H1 (cell line): ENCODE data around the gene LNPEP. TPM values are rescaled to one million over a fixed set of nuclear protein-coding genes. Genes with fewer than 3 reads are reported as not detected.

Experiments used
- CTCF ChIA-PET: fragments of 300-600 bp; sonication (Branson Sonifier 250); formaldehyde crosslinking; loops from one replicate; lab custom pipeline; 2021; ENCODE audit not compliant: partially characterized antibody; lab: Charles Lee
- POLR2A ChIA-PET: fragments of 300-600 bp; sonication (Branson Sonifier 250); formaldehyde crosslinking; loops from one replicate; lab custom pipeline; 2021; ENCODE audit warnings: inconsistent platforms; ENCODE audit not compliant: partially characterized antibody; lab: Charles Lee
- DNase-seq, 2 experiments: peaks; one replicate each; pipeline versions ENCODE4 v3.0.0 to v3.0.0-alpha.2; 2010 to 2022; ENCODE audit warnings: low spot score in 2 of 2, low read depth in 1 of 2, mixed read lengths in 1 of 2
- FAIRE-seq: peaks from 2 replicates; lab custom pipeline; 2011; peaks lifted over from hg19 to GRCh38; lab: Jason Lieb, UNC
- H2AFZ ChIP-seq: 2 replicates; pipeline ENCODE4 v1.8.1; 2012; ENCODE audit warnings: low read length, inconsistent platforms
- H2AK5ac ChIP-seq: 2 replicates; pipeline ENCODE4 v1.6.1; 2013; ENCODE audit warnings: low read depth, low read length
- H2BK120ac ChIP-seq: replicated peaks from 2 replicates; pipeline ENCODE3; 2013; ENCODE audit warnings: low read depth, low read length, inconsistent platforms
- H2BK12ac ChIP-seq: 2 replicates; pipeline ENCODE4 v1.6.1; 2013; ENCODE audit warnings: low read depth, low read length
- H2BK15ac ChIP-seq: 2 replicates; pipeline ENCODE4 v1.6.1; 2013; ENCODE audit warnings: low read length
- H2BK20ac ChIP-seq: 2 replicates; pipeline ENCODE4 v1.6.1; 2013; ENCODE audit warnings: low read length
- H2BK5ac ChIP-seq: 2 replicates; pipeline ENCODE4 v1.6.1; 2013; ENCODE audit warnings: low read depth, low read length
- H3K14ac ChIP-seq: 2 replicates; pipeline ENCODE4 v1.6.1; 2013; ENCODE audit warnings: inconsistent platforms; ENCODE audit not compliant: insufficient read length
- H3K18ac ChIP-seq: 2 replicates; pipeline ENCODE4 v1.6.1; 2013; ENCODE audit warnings: low read length; ENCODE audit errors: extremely low read depth
- H3K23ac ChIP-seq: 2 replicates; pipeline ENCODE4 v1.6.1; 2013; ENCODE audit warnings: inconsistent platforms; ENCODE audit not compliant: insufficient read length
- H3K23me2 ChIP-seq: 2 replicates; pipeline ENCODE4 v1.6.1; 2013; ENCODE audit warnings: low read depth, low read length
- H3K27ac ChIP-seq: 2 replicates; pipeline ENCODE4 v1.6.1; 2011; ENCODE audit warnings: low read depth, low read length, inconsistent platforms
- H3K27me3 ChIP-seq, 4 experiments: replicated peaks in 1 of 4; 1 replicate in 1 of 4; 2 replicates in 3 of 4; pipeline versions ENCODE4 v1.6.1 to v1.8.1; 2011 to 2013; ENCODE audit warnings: low read length in 3 of 4, mild to moderate bottlenecking in 3 of 4, inconsistent platforms in 2 of 4, mixed read lengths in 2 of 4, moderate library complexity in 1 of 4; ENCODE audit not compliant: control insufficient read depth in 3 of 4, insufficient read depth in 3 of 4; ENCODE audit errors: extremely low read depth in 1 of 4
- H3K36me3 ChIP-seq, 4 experiments: 2 replicates each; pipeline versions ENCODE4 v1.6.1 to v1.8.1; 2011 to 2013; ENCODE audit warnings: mild to moderate bottlenecking in 4 of 4, low read length in 3 of 4, moderate library complexity in 2 of 4, control low read depth in 1 of 4, inconsistent platforms in 1 of 4; ENCODE audit not compliant: insufficient read depth in 4 of 4, control insufficient read depth in 2 of 4
- H3K4ac ChIP-seq: replicated peaks from 2 replicates; pipeline ENCODE3; 2013; ENCODE audit warnings: low read length, low read depth, mixed read lengths, inconsistent platforms; ENCODE audit not compliant: insufficient read length
- H3K4me1 ChIP-seq, 4 experiments: replicated peaks in 1 of 4; 1 replicate in 1 of 4; 2 replicates in 3 of 4; pipeline versions ENCODE4 v1.6.1 to v1.8.1; 2011 to 2013; ENCODE audit warnings: low read length in 3 of 4, inconsistent platforms in 2 of 4, mixed read lengths in 1 of 4; ENCODE audit not compliant: insufficient read depth in 4 of 4, control insufficient read depth in 3 of 4
- H3K4me2 ChIP-seq, 2 experiments: 2 replicates each; pipeline versions ENCODE4 v1.6.1 to v1.8.1; 2011 to 2013; ENCODE audit warnings: low read depth in 2 of 2, low read length in 2 of 2, control low read depth in 1 of 2, inconsistent platforms in 1 of 2, mild to moderate bottlenecking in 1 of 2; ENCODE audit not compliant: insufficient read depth in 1 of 2
- H3K4me3 ChIP-seq, 4 experiments: fragments of 200-600, 300-600 bp in 1 of 4; sonication (generic), shearing (Covaris generic), sonication (Bioruptor Twin) in 1 of 4; 2 replicates each; pipeline versions ENCODE4 v1.5.1 to v1.8.1; 2011 to 2016; ENCODE audit warnings: low read length in 4 of 4, low read depth in 3 of 4, control low read depth in 2 of 4, inconsistent platforms in 2 of 4, mild to moderate bottlenecking in 2 of 4, mixed read lengths in 1 of 4, moderate library complexity in 1 of 4; ENCODE audit not compliant: insufficient read depth in 2 of 4; ENCODE audit errors: extremely low read depth in 1 of 4
- H3K56ac ChIP-seq: replicated peaks from 2 replicates; pipeline ENCODE3; 2013; ENCODE audit warnings: low read depth, mild to moderate bottlenecking, mixed read lengths, low read length, inconsistent platforms; ENCODE audit not compliant: insufficient read length
- H3K79me1 ChIP-seq: 2 replicates; pipeline ENCODE4 v1.6.1; 2013; ENCODE audit warnings: low read depth, low read length, control low read depth
- H3K79me2 ChIP-seq, 2 experiments: 2 replicates each; pipeline versions ENCODE4 v1.6.1 to v1.8.1; 2012 to 2013; ENCODE audit warnings: low read length in 2 of 2, mild to moderate bottlenecking in 2 of 2, inconsistent platforms in 1 of 2; ENCODE audit not compliant: insufficient read depth in 2 of 2, control insufficient read depth in 1 of 2
- H3K9ac ChIP-seq, 4 experiments: replicated peaks in 1 of 4; 1 replicate in 1 of 4; 2 replicates in 3 of 4; pipeline versions ENCODE4 v1.6.1 to v1.8.1; 2011 to 2013; ENCODE audit warnings: low read depth in 3 of 4, low read length in 3 of 4, control low read depth in 2 of 4, mild to moderate bottlenecking in 2 of 4, moderate library complexity in 2 of 4, inconsistent platforms in 1 of 4; ENCODE audit errors: extremely low read depth in 1 of 4
- H3K9me3 ChIP-seq, 2 experiments: 2 replicates each; pipeline versions ENCODE4 v1.6.1 to v1.8.1; 2012 to 2013; ENCODE audit warnings: mild to moderate bottlenecking in 2 of 2, moderate library complexity in 2 of 2, control low read depth in 1 of 2, inconsistent platforms in 1 of 2, low read depth in 1 of 2, low read length in 1 of 2, mixed read lengths in 1 of 2; ENCODE audit not compliant: insufficient read depth in 2 of 2
- H4K20me1 ChIP-seq, 2 experiments: replicated peaks in 1 of 2; 2 replicates each; pipeline versions ENCODE3 to v1.8.1; 2011 to 2013; ENCODE audit warnings: inconsistent platforms in 2 of 2, low read length in 2 of 2, mild to moderate bottlenecking in 1 of 2; ENCODE audit not compliant: insufficient read depth in 2 of 2, control insufficient read depth in 1 of 2
- H4K5ac ChIP-seq: 2 replicates; pipeline ENCODE4 v1.6.1; 2013; ENCODE audit warnings: low read length, low read depth, mixed read lengths, inconsistent platforms; ENCODE audit not compliant: insufficient read length
- H4K8ac ChIP-seq: 2 replicates; pipeline ENCODE4 v1.8.0; 2013; ENCODE audit warnings: mild to moderate bottlenecking, moderate library complexity, low read length, inconsistent platforms; ENCODE audit not compliant: insufficient read depth; ENCODE audit errors: extremely low read depth
- H4K91ac ChIP-seq: replicated peaks from 2 replicates; pipeline ENCODE3; 2013; ENCODE audit warnings: low read length, mixed read lengths, inconsistent platforms; ENCODE audit not compliant: insufficient read length
- CHD2 ChIP-seq: IDR thresholded peaks from 2 replicates; pipeline ENCODE4 v1.6.1; 2012; ENCODE audit warnings: low read length, improper control_type of control experiment
- CTBP2 ChIP-seq: IDR thresholded peaks from 2 replicates; pipeline ENCODE4 v1.7.0; 2011; ENCODE audit warnings: borderline replicate concordance, mild to moderate bottlenecking, moderate library complexity, mixed read lengths, low read length; ENCODE audit not compliant: insufficient read depth, insufficient read length
- HDAC6 ChIP-seq: IDR thresholded peaks from one replicate; pipeline ENCODE4 v1.7.1; 2012; ENCODE audit warnings: low read depth, mild to moderate bottlenecking, inconsistent platforms, low read length, moderate library complexity
- WGBS, 2 experiments: shearing (Covaris generic) in 1 of 2; methylation state at CpG; one replicate each; pipeline versions ENCODE4 v1.1.6 to v1.1.7; 2013 to 2015; ENCODE audit warnings: low lambda C conversion rate in 2 of 2, mixed read lengths in 2 of 2, inconsistent platforms in 1 of 2, low coverage in 1 of 2, missing lambda C conversion rate in 1 of 2; ENCODE audit not compliant: insufficient replicate concordance in 2 of 2, insufficient coverage in 1 of 2, insufficient read length in 1 of 2; ENCODE audit errors: extremely low coverage in 1 of 2, missing lambda C conversion rate in 1 of 2; 5-methylcytosine and 5-hydroxymethylcytosine counted together
- polyA plus RNA-seq, 7 experiments: library from polyadenylated mRNA; depleted of rRNA in 3 of 7; stranded (reverse) in 5 of 7; unstranded in 2 of 7; fragments of >200 nt in 5 of 7; fragments of 200-250 nt in 2 of 7; gene quantifications; 1 replicate in 5 of 7; 2 replicates in 1 of 7; 4 replicates in 1 of 7; pipeline versions ENCODE4 v1.2.1 to v1.2.3, GENCODE V29; 2011 to 2013; ENCODE audit warnings: missing spikeins in 2 of 7, mixed read lengths in 2 of 7
- total RNA-seq: library from RNA; stranded (reverse); fragmentation: NEBNext Ultra II Directional; extraction: Animal tissue kit (Norgen Biotek cat#: 25700); gene quantifications from 2 replicates; pipeline ENCODE4 v1.2.1, GENCODE V29; 2021

The LNPEP gene
- total and polyA plus RNA-seq, 2 of the 8 experiments (the other 6 are each of a cell fraction or from before 2014, with no cell fraction given): 1.8 to 4.5 TPM

DNA sequence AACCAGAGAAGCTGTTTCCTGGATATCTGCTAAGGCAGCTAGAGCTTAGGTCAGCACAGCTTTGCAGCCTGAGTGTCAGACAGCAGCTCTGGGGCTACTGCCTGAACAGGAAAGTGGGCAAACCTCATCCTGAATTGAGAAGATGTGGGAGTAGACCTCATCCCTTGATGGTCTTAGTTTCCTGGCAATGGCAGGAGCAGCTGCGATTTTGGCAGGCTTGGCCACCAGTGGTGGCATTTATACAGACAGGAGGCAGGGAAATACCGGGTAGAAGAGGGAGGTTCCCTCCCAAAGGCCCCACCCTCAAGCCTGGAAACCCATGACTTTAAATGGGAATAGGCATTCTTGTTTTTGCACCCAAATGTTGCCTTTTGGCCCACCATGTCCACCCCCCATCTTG is 136.8 kb downstream of the LNPEP start:
- no peaks in the 10 kb centered on the region for H3K9me3 ChIP-seq
- H3K79me2 ChIP-seq: no peaks in the 10 kb centered on the region
- no peak overlapping the region for H2BK12ac ChIP-seq
- no peak overlapping the region for H2BK20ac ChIP-seq
- no peak overlapping the region for H2BK5ac ChIP-seq
- H4K91ac ChIP-seq: no peak overlapping the region
- 0 out of 2 replicates have a peak overlapping the region, but pooled peaks have one; percentile 61 for H2AFZ ChIP-seq
- H3K4me1 ChIP-seq: no peaks in the 10 kb centered on the region
- H4K8ac ChIP-seq: no peak overlapping the region
- no peak overlapping the region for H3K4me3 ChIP-seq
- H3K36me3 ChIP-seq: no peaks in the 10 kb centered on the region
- POLR2A ChIA-PET: no interaction called here
- no peaks in the 10 kb centered on the region for H3K23me2 ChIP-seq
- no peak overlapping the region for H3K4me2 ChIP-seq
- H3K56ac ChIP-seq: no peak overlapping the region
- H3K14ac ChIP-seq: no peak overlapping the region
- H4K20me1 ChIP-seq: no peaks in the 10 kb centered on the region
- WGBS, 2 experiments: 94% methylated on average over 2 of the region's 2 CpGs; no CpG with 5 or more reads in 1 of the 2 experiments
- TF ChIP-seq HDAC6 (no peak), CTBP2 (no peak), CHD2 (no peak)
- TF ChIP-seq, all 59 proteins: peak for 0
- Histone ChIP-seq H3K79me1 (no peaks in the 10 kb centered on the region), H3K4ac (no peak overlapping the region), H3K27ac (no peak overlapping the region), H4K5ac (no peak overlapping the region), H2BK15ac (no peak overlapping the region), H3K9ac (no peak overlapping the region), H3K23ac (no peak overlapping the region), H2AK5ac (no peak overlapping the region), H3K27me3 (no peaks in the 10 kb centered on the region), H3K18ac (no peak overlapping the region), H2BK120ac (no peak overlapping the region)
- FAIRE-seq: no peak
- no peak for DNase-seq
- CTCF ChIA-PET: interaction anchor here (0.6 to 1.7 kb wide), 4 partner anchors 28 to 786 kb away, joined by 3 to 5 read pairs (median 4); partner anchors contain the start of gene LIX1
